ENCODE results near the gene RBBP8NL. TPM values are rescaled to one million over a fixed set of nuclear protein-coding genes. Genes with fewer than 3 reads are reported as not detected.

The RBBP8NL gene
- total RNA-seq, 1 donor from 2014 or later, result 0.10 TPM

- no peak for DNase-seq (ENCODE audit: low spot score)
- Mint-ChIP-seq H3K27ac (ENCODE audit: unreplicated experiment) (no peak overlapping the region), H3K4me1 (ENCODE audit: unreplicated experiment) (peaks cover 5% of the 10 kb centered on the region), H3K36me3 (ENCODE audit: low read depth, unreplicated experiment) (no peaks in the 10 kb centered on the region), H3K27me3 (ENCODE audit: unreplicated experiment) (peaks cover 5% of the 10 kb centered on the region), H3K9me3 (ENCODE audit: unreplicated experiment) (no peaks in the 10 kb centered on the region), H3K4me3 (ENCODE audit: unreplicated experiment) (no peak overlapping the region)
- TF ChIP-seq CTCF (IDR thresholded peaks at IDR 0.05; ENCODE audit: unreplicated experiment), result no peak
These were observed 59.5 kb downstream of the RBBP8NL start for GRCh38 chr20:62367633-62368391.

- no peak for TF ChIP-seq CTCF (IDR thresholded peaks at IDR 0.05; ENCODE audit: unreplicated experiment)
- Mint-ChIP-seq H3K27ac (ENCODE audit: unreplicated experiment) (no peak within 1 kb of the TSS), H3K4me1 (ENCODE audit: unreplicated experiment) (peaks cover 5% of the 10 kb centered on the region), H3K36me3 (ENCODE audit: low read depth, unreplicated experiment) (no peaks in the 10 kb centered on the region), H3K27me3 (ENCODE audit: unreplicated experiment) (peaks cover 7% of the 10 kb centered on the region), H3K4me3 (ENCODE audit: unreplicated experiment) (no peak within 1 kb of the TSS), H3K9me3 (ENCODE audit: unreplicated experiment) (no peaks in the 10 kb centered on the region)
- peak; percentile 54 for DNase-seq (ENCODE audit: low spot score)
These were observed 60.2 kb downstream of the RBBP8NL start, which contains the start of gene LAMA5 for GRCh38 chr20:62367136-62367632. Gene LAMA5 (minus strand): TSS chr20:62367312. CDS start chr20:62367245, 67 bp downstream.

GRCh38 chr20:62366370-62367135 is 60.8 kb downstream of the RBBP8NL start:
- H3K36me3 Mint-ChIP-seq (ENCODE audit: low read depth, unreplicated experiment), result no peaks in the 10 kb centered on the region
- H3K4me1 Mint-ChIP-seq (ENCODE audit: unreplicated experiment), result peaks cover 5% of the 10 kb centered on the region
- H3K27ac Mint-ChIP-seq (ENCODE audit: unreplicated experiment), result no peak overlapping the region
- TF ChIP-seq CTCF (IDR thresholded peaks at IDR 0.05; ENCODE audit: unreplicated experiment), result no peak
- H3K4me3 Mint-ChIP-seq (ENCODE audit: unreplicated experiment), result no peak overlapping the region
- peaks cover 9% of the 10 kb centered on the region for H3K27me3 Mint-ChIP-seq (ENCODE audit: unreplicated experiment)
- DNase-seq (ENCODE audit: low spot score), result no peak
- no peaks in the 10 kb centered on the region for H3K9me3 Mint-ChIP-seq (ENCODE audit: unreplicated experiment)

GRCh38 chr20:62365814-62366369 is 61.4 kb downstream of the RBBP8NL start:
- Mint-ChIP-seq H3K4me1 (ENCODE audit: unreplicated experiment) (peaks cover 5% of the 10 kb centered on the region), H3K27me3 (ENCODE audit: unreplicated experiment) (peaks cover 9% of the 10 kb centered on the region), H3K36me3 (ENCODE audit: low read depth, unreplicated experiment) (no peaks in the 10 kb centered on the region), H3K9me3 (ENCODE audit: unreplicated experiment) (no peaks in the 10 kb centered on the region), H3K27ac (ENCODE audit: unreplicated experiment) (no peak overlapping the region), H3K4me3 (ENCODE audit: unreplicated experiment) (no peak overlapping the region)
- TF ChIP-seq CTCF (IDR thresholded peaks at IDR 0.05; ENCODE audit: unreplicated experiment), result no peak
- DNase-seq (ENCODE audit: low spot score), result no peak

All from endothelial cell (in vitro differentiated cells).